Gastroesophageal sphincter (tissue), 3 donors: ENCODE results near the gene CD300A.

Experiments used
- CTCF ChIP-seq, 4 experiments: fragments of 200-600 bp in 2 of 4; fragments of 450-650 bp in 2 of 4; sonication (generic) in 1 of 4; IDR thresholded peaks; one replicate each; pipeline ENCODE4 v1.5.1; 2017 to 2019; ENCODE audit warnings: antibody characterized with exemption in 4 of 4, mild to moderate bottlenecking in 2 of 4, moderate library complexity in 2 of 4
- POLR2A ChIP-seq, 2 donors: fragments of 450-650 bp; IDR thresholded peaks; one replicate each; pipeline ENCODE4 v1.6.1; 2017; ENCODE audit warnings: antibody characterized with exemption in 2 of 2, mild to moderate bottlenecking in 2 of 2, moderate library complexity in 1 of 2

- TF ChIP-seq CTCF (IDR thresholded peaks at IDR 0.05) = no peak
- TF ChIP-seq POLR2A (IDR thresholded peaks at IDR 0.05) = no peak
Observed at GRCh38 chr17:74478420-74479100, 12.1 kb downstream of the CD300A start.
